CD4-positive, alpha-beta T cell treated with Interleukin-12 subunit alpha and Interleukin-12 subunit beta, for 1 hour (primary cell): ENCODE measurements around the gene NTM.
"Not testable (repeated sequence)": the region's sequence is repeated elsewhere in the genome, so short reads cannot be mapped to it uniquely, and the experiment has no call there.

ENCODE experiments used
- DNase-seq: peaks from one replicate; pipeline ENCODE4 v3.0.0-alpha.2; 2020

Gene NTM

GRCh38 chr11:131677828-131678470 lies 307.5 kb downstream of the NTM start:
- DNase-seq = no peak

GRCh38 chr11:131678658-131679340 lies 308.4 kb downstream of the NTM start:
- no peak for DNase-seq

GRCh38 chr11:131680448-131680847 lies 310.0 kb downstream of the NTM start:
- DNase-seq = not testable (repeated sequence)

GRCh38 chr11:131681920-131682319 lies 311.5 kb downstream of the NTM start:
- DNase-seq = no peak

GRCh38 chr11:131682373-131683015 lies 312.1 kb downstream of the NTM start:
- DNase-seq = no peak

GRCh38 chr11:131683131-131683530 lies 312.7 kb downstream of the NTM start:
- DNase-seq = no peak

- DNase-seq = no peak
These were observed 313.3 kb downstream of the NTM start for GRCh38 chr11:131683666-131684065.

- DNase-seq = no peak
These were observed 314.0 kb downstream of the NTM start for GRCh38 chr11:131684111-131685060.

- no peak for DNase-seq
These were observed 314.8 kb downstream of the NTM start for GRCh38 chr11:131685206-131685605.

GRCh38 chr11:131685906-131686305 lies 315.5 kb downstream of the NTM start:
- DNase-seq = no peak

- no peak for DNase-seq
These were observed 316.4 kb downstream of the NTM start for GRCh38 chr11:131686836-131687235.

GRCh38 chr11:131687291-131688047 lies 317.1 kb downstream of the NTM start:
- DNase-seq = no peak

GRCh38 chr11:131688048-131688693 lies 317.8 kb downstream of the NTM start:
- peak; percentile 11 for DNase-seq

GRCh38 chr11:131689049-131689925 lies 318.9 kb downstream of the NTM start:
- DNase-seq = no peak

- DNase-seq = no peak
These were observed 319.9 kb downstream of the NTM start for GRCh38 chr11:131690362-131690761.

GRCh38 chr11:131690776-131691175 lies 320.4 kb downstream of the NTM start:
- DNase-seq = no peak

- DNase-seq = no peak
These were observed 321.0 kb downstream of the NTM start for GRCh38 chr11:131691181-131692041.

- DNase-seq = no peak
These were observed 321.7 kb downstream of the NTM start for GRCh38 chr11:131692151-131692550.

- no peak for DNase-seq
These were observed 322.5 kb downstream of the NTM start for GRCh38 chr11:131692961-131693360.

GRCh38 chr11:131693756-131694155 lies 323.3 kb downstream of the NTM start:
- no peak for DNase-seq
